GM12892 (cell line): Measurements from ENCODE around the gene ATP5F1B.

Experiments used
- DNase-seq: peaks from one replicate; pipeline ENCODE4 v3.0.0; 2011; ENCODE audit not compliant: insufficient read length
- FAIRE-seq: peaks from 2 replicates; lab custom pipeline; 2011; peaks lifted over from hg19 to GRCh38; lab: Jason Lieb, UNC
- POLR2A ChIP-seq: IDR thresholded peaks from 2 replicates; pipeline ENCODE4 v1.6.1; 2011; ENCODE audit warnings: low read depth, low read length, control low read depth
- POLR2AphosphoS5 ChIP-seq: IDR thresholded peaks from 2 replicates; pipeline ENCODE4 v1.6.1; 2011; ENCODE audit warnings: low read depth, low read length, control low read depth
- TAF1 ChIP-seq: IDR thresholded peaks from 2 replicates; pipeline ENCODE4 v1.6.1; 2011; ENCODE audit warnings: low read depth, mild to moderate bottlenecking, control low read depth, low read length, borderline replicate concordance

ATP5F1B gene

GRCh38 chr12:56599041-56599440 lies 46.7 kb downstream of the ATP5F1B start:
- FAIRE-seq (no peak), DNase-seq (no peak)
- TF ChIP-seq POLR2AphosphoS5: no peak
- no peak for TF ChIP-seq TAF1

- TF ChIP-seq POLR2AphosphoS5 (no peak), TAF1 (no peak), POLR2A (no peak; the same call in 1 of the 2 replicates)
- FAIRE-seq: no peak
- no peak for DNase-seq
Measured at GRCh38 chr12:56596815-56597214, 49.0 kb downstream of the ATP5F1B start.

GRCh38 chr12:56593909-56594621 lies 51.7 kb downstream of the ATP5F1B start:
- FAIRE-seq (peak; percentile 67), DNase-seq (peak; percentile 43)
- TF ChIP-seq POLR2A (no peak), POLR2AphosphoS5 (no peak), TAF1 (no peak)

- no peak for FAIRE-seq
- no peak for TF ChIP-seq POLR2A
- no peak for DNase-seq
Measured at GRCh38 chr12:56591961-56592360, 53.8 kb downstream of the ATP5F1B start.

GRCh38 chr12:56591126-56591525 lies 54.7 kb downstream of the ATP5F1B start:
- no peak for TF ChIP-seq TAF1
- no peak for TF ChIP-seq POLR2A
- TF ChIP-seq POLR2AphosphoS5: no peak
- no peak for DNase-seq
- no peak for FAIRE-seq

- DNase-seq (no peak), FAIRE-seq (peak; percentile 64)
- TF ChIP-seq POLR2AphosphoS5 (no peak), TAF1 (no peak), POLR2A (no peak)
Measured at GRCh38 chr12:56590237-56590830, 55.5 kb downstream of the ATP5F1B start.

- FAIRE-seq (no peak), DNase-seq (no peak)
- TF ChIP-seq POLR2A (no peak), TAF1 (no peak), POLR2AphosphoS5 (no peak)
Measured at GRCh38 chr12:56589783-56590182, 56.0 kb downstream of the ATP5F1B start.
